ENCODE measurements around the gene AHCYL2. TPM values are rescaled to one million over a fixed set of nuclear protein-coding genes. Genes with fewer than 3 reads are reported as not detected.
A peak's percentile ranks its signal among the peaks of the same experiment; 100 is the strongest.

Gene AHCYL2
- total RNA-seq, 1 experiment from 2014 or later, result 23.2 TPM

DNA sequence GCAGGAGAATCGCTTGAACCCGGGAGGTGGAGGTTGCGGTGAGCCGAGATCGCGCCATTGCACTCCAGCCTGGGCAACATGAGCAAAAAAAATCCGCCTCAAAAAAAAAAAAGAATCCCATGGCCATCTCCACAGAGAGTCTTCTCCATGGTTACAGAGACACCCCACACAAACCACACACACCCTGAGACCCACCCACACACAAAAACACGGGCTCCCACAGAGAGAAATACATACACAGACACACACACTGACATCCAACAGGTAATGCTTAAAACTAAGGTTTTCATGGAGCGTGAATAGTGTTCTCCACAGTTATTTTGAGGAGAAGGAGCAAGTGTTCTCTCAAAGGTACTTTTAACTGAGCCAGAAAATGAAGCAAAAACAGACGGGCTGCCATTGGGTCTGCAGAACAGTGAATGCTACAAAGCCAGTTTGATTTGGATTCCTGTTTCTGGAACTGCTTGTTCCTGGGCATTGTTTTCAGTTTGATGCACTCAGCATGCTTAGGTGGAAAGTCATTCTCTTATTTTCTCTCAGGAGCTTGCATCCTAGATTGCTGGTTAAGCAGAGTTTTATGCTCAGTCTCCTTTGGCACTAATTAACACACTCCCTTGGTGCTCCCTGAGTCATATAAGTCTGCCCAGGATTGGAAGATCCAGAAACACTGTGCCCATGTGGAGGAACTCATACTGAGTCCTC lies 15.4 kb downstream of the AHCYL2 start:
- Histone ChIP-seq H3K79me2 (ENCODE audit: insufficient read depth, low read length) (no peaks in the 10 kb centered on the region), H3K4me1 (ENCODE audit: insufficient read depth, low read length) (no peaks in the 10 kb centered on the region; the same call in 1 of the 2 replicates), H3K23me2 (ENCODE audit: insufficient read length, low read depth, low read length, poor library complexity, severe bottlenecking) (no peaks in the 10 kb centered on the region), H2BK5ac (ENCODE audit: insufficient read length, low read length) (no peak overlapping the region), H2BK12ac (ENCODE audit: insufficient read length, low read depth, low read length) (no peak overlapping the region), H3K9me3 (ENCODE audit: control insufficient read depth, low read depth, low read length) (no peaks in the 10 kb centered on the region), H3K9ac (ENCODE audit: extremely low read depth, insufficient read length, low read length) (no peak overlapping the region), H4K20me1 (ENCODE audit: control insufficient read depth, insufficient read depth, insufficient read length) (no peaks in the 10 kb centered on the region), H3K23ac (ENCODE audit: insufficient read length, low read depth, low read length) (peak overlapping the region; percentile 9), H3K18ac (ENCODE audit: insufficient read length, low read depth, low read length) (no peak overlapping the region), H2BK120ac (ENCODE audit: low read depth, low read length, poor library complexity, severe bottlenecking) (no peak overlapping the region), H3K56ac (ENCODE audit: insufficient read length, low read depth, low read length) (no peak overlapping the region), H3K79me1 (ENCODE audit: insufficient read depth, low read depth, low read length, poor library complexity, severe bottlenecking) (no peaks in the 10 kb centered on the region), H2BK15ac (ENCODE audit: low read depth, low read length) (no peak overlapping the region), H2AK5ac (ENCODE audit: insufficient read length, low read length) (no peak overlapping the region), H3K27me3 (ENCODE audit: insufficient read depth, low read length) (no peaks in the 10 kb centered on the region), H3K4me2 (ENCODE audit: insufficient read depth, insufficient read length, low read length) (no peak overlapping the region), H3K27ac (ENCODE audit: insufficient read length, low read depth, low read length) (no peak overlapping the region), H2AFZ (ENCODE audit: low read length) (no peak overlapping the region), H3K4ac (ENCODE audit: low read depth, low read length) (no peak overlapping the region), H2BK20ac (ENCODE audit: low read depth, low read length, poor library complexity, severe bottlenecking) (no peak overlapping the region), H3T11ph (ENCODE audit: low read length) (no peak overlapping the region), H4K8ac (replicated peaks; ENCODE audit: insufficient read length, low read depth, low read length) (no peak overlapping the region), H4K91ac (ENCODE audit: insufficient read length, low read depth, low read length) (no peak overlapping the region), H4K5ac (ENCODE audit: insufficient read length, low read depth, low read length) (no peak overlapping the region), H3K14ac (ENCODE audit: insufficient read depth, low read length) (no peak overlapping the region)
- TF ChIP-seq, protein P1, sequence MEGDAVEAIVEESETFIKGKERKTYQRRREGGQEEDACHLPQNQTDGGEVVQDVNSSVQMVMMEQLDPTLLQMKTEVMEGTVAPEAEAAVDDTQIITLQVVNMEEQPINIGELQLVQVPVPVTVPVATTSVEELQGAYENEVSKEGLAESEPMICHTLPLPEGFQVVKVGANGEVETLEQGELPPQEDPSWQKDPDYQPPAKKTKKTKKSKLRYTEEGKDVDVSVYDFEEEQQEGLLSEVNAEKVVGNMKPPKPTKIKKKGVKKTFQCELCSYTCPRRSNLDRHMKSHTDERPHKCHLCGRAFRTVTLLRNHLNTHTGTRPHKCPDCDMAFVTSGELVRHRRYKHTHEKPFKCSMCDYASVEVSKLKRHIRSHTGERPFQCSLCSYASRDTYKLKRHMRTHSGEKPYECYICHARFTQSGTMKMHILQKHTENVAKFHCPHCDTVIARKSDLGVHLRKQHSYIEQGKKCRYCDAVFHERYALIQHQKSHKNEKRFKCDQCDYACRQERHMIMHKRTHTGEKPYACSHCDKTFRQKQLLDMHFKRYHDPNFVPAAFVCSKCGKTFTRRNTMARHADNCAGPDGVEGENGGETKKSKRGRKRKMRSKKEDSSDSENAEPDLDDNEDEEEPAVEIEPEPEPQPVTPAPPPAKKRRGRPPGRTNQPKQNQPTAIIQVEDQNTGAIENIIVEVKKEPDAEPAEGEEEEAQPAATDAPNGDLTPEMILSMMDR (conservative IDR thresholded peaks at IDR 0.05), result no peak
- H3K4me1 Mint-ChIP-seq, result peaks cover 7% of the 10 kb centered on the region in 2 experiments
- H3K27ac Mint-ChIP-seq, result peak overlapping the region; percentile 12 to 29 (median 20); a peak in 3 of 7 replicates
- no CpG with 5 or more reads among the region's 10 CpGs for WGBS (ENCODE audit: extremely low coverage, insufficient read length, low lambda C conversion rate)
- H3K36me3 Mint-ChIP-seq (ENCODE audit: insufficient read depth in 1 of 3, low read depth in 3 of 3), result peaks cover 3 to 10% (median 8%) of the 10 kb centered on the region in 3 experiments; a peak in 6 of 7 replicates
- peaks cover 3% of the 10 kb centered on the region in 2 experiments; a peak in 3 of 5 replicates for H3K9me3 Mint-ChIP-seq
- H3K4me3 Mint-ChIP-seq, result no peak overlapping the region
- no peaks in the 10 kb centered on the region for H3K27me3 Mint-ChIP-seq (ENCODE audit: low read depth)
- no peak for DNase-seq

Measured in H9 (cell line).